HG03342 (cell line): Measurements from ENCODE around the gene FBN2.

ENCODE experiments used
- ATAC-seq: cut with Tn5 transposase; IDR thresholded peaks from one replicate; pipeline ENCODE4 v1.9.1; 2021; ENCODE audit warnings: mild to moderate bottlenecking, moderate library complexity; ENCODE audit not compliant: unreplicated experiment

FBN2 gene

GRCh38 chr5:128216285-128216684 is 321.8 kb downstream of the FBN2 start:
- ATAC-seq: no peak

- no peak for ATAC-seq
Observed at GRCh38 chr5:128213833-128214232, 324.2 kb downstream of the FBN2 start.

- ATAC-seq: peak; percentile 67
Observed at GRCh38 chr5:128213340-128213739, 324.7 kb downstream of the FBN2 start.

DNA sequence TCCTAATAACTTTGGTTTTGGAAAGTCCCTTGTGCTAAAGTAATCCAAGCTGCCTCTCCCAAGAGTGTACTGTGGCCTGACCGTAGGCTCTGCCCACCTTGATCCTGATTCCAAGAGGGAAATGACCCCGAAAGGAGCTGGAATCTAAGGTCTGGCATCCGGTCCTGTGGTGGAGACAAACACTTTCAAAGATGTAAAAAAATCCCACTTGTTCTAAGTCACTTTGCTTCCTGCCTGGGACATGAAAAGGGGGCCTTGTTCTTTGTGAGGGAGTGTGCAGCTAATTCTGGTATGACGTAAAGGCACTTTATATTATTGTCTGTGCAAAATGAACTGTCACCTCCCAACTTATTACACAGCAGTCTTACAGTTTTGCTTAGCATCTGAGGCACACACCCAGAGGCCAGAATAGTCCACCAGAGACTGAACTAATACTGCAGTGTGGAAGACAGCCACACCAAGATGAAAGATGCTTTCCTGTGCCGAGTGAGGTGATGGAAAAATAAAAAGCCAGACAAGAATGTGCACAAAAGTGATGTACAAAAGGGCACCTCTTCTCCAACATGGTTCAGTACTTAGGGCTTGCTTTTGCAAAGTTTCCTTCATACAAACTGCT is 325.7 kb downstream of the FBN2 start:
- ATAC-seq: no peak

DNA sequence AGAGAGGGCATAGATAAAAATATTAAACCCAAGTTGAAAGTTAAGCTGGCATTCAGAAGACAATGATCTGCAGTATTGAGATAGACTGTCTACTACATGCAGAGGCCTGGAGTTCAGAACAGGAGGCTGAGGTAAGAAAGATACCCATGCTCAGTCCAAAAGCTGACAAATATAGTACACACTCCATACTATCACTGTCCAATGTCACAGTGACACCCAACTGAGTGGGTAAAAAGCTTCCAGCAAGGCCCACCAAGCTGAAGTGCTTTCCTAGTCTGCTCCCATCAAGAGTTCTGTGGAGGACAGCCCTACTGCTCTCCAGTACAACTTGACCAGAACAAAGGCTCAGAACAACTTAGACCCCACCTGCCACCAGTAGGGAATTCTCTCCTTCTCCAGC is 329.6 kb downstream of the FBN2 start:
- no peak for ATAC-seq
